ENCODE data around the gene VPS50.
"Not testable (repeated sequence)": the region's sequence is repeated elsewhere in the genome, so short reads cannot be mapped to it uniquely, and the experiment has no call there.

Gene VPS50

GRCh38 chr7:93361853-93362252 is 129.7 kb downstream of the VPS50 start:
- no peak for TF ChIP-seq CTCF (IDR thresholded peaks at IDR 0.05; ENCODE audit: control extremely low read depth, extremely low read depth, low read depth, missing control alignments)
- ChIA-PET POLR2A (no interaction called here), CTCF (interaction anchor here (1.2 to 4.1 kb wide), 3 partner anchors 13 to 94 kb away, joined by 3 to 22 read pairs (median 21); no protein-coding TSS in a partner anchor)
- no peak for DNase-seq (ENCODE audit: extremely low spot score)

- no peak for TF ChIP-seq CTCF (IDR thresholded peaks at IDR 0.05; ENCODE audit: control extremely low read depth, extremely low read depth, low read depth, missing control alignments)
- ChIA-PET POLR2A (no interaction called here), CTCF (interaction anchor here (0.7 to 3.5 kb wide), 5 partner anchors 9 to 931 kb away, joined by 3 to 21 read pairs (median 3); no protein-coding TSS in a partner anchor)
- no peak for DNase-seq (ENCODE audit: extremely low spot score)
Measured at GRCh38 chr7:93364806-93365205, 132.6 kb downstream of the VPS50 start.

- DNase-seq (ENCODE audit: extremely low spot score) = no peak
- ChIA-PET POLR2A (no interaction called here), CTCF (interaction anchor here (1.0 to 3.5 kb wide), 3 partner anchors 10 to 31 kb away, joined by 3 to 21 read pairs (median 3); no protein-coding TSS in a partner anchor)
- no peak for TF ChIP-seq CTCF (IDR thresholded peaks at IDR 0.05; ENCODE audit: control extremely low read depth, extremely low read depth, low read depth, missing control alignments)
Measured at GRCh38 chr7:93365341-93365740, 133.2 kb downstream of the VPS50 start.

- no peak for TF ChIP-seq CTCF (IDR thresholded peaks at IDR 0.05; ENCODE audit: control extremely low read depth, extremely low read depth, low read depth, missing control alignments)
- ChIA-PET POLR2A (no interaction called here), CTCF (interaction anchor here (1.5 kb wide), 1 partner anchor 11 kb away, joined by 3 read pairs; no protein-coding TSS in a partner anchor)
- no peak for DNase-seq (ENCODE audit: extremely low spot score)
Measured at GRCh38 chr7:93366816-93367215, 134.7 kb downstream of the VPS50 start.

- CTCF ChIA-PET = interaction anchor here (1.5 kb wide), 1 partner anchor 12 kb away, joined by 3 read pairs; no protein-coding TSS in a partner anchor
- DNase-seq (ENCODE audit: extremely low spot score) = no peak
- POLR2A ChIA-PET = no interaction called here
- TF ChIP-seq CTCF (IDR thresholded peaks at IDR 0.05; ENCODE audit: control extremely low read depth, extremely low read depth, low read depth, missing control alignments) = no peak
Measured at GRCh38 chr7:93367254-93367653, 135.1 kb downstream of the VPS50 start.

GRCh38 chr7:93370937-93371336 is 138.8 kb downstream of the VPS50 start:
- DNase-seq (ENCODE audit: extremely low spot score); POLR2A ChIA-PET; CTCF ChIA-PET: not testable (repeated sequence)

GRCh38 chr7:93373537-93373936 is 141.4 kb downstream of the VPS50 start:
- CTCF ChIA-PET = no interaction called here
- no peak for TF ChIP-seq CTCF (IDR thresholded peaks at IDR 0.05; ENCODE audit: control extremely low read depth, extremely low read depth, low read depth, missing control alignments)
- DNase-seq (ENCODE audit: extremely low spot score) = no peak
- POLR2A ChIA-PET = no interaction called here

All from GM10248 (cell line).